ENCODE results near the gene GPC6.
"Not testable (repeated sequence)": the region's sequence is repeated elsewhere in the genome, so short reads cannot be mapped to it uniquely, and the experiment has no call there.

The GPC6 gene

GRCh38 chr13:93450191-93450621 lies 223.6 kb downstream of the GPC6 start:
- H4K20me1 ChIP-seq (ENCODE audit: insufficient read depth, low read length): no peaks in the 10 kb centered on the region
- no peak overlapping the region for H3K4me2 ChIP-seq (ENCODE audit: low read depth, low read length)
- no peak overlapping the region for H3K9ac ChIP-seq (ENCODE audit: low read length)
- TF ChIP-seq EZH2 (optimal IDR thresholded peaks at IDR 0.05; ENCODE audit: low read depth, low read length) (no peak), CTCF (IDR thresholded peaks at IDR 0.05; ENCODE audit: low read length) (no peak), EZH2phosphoT487 (IDR thresholded peaks at IDR 0.05; ENCODE audit: low read length) (no peak)
- H3K4me1 ChIP-seq (ENCODE audit: low read length): no peaks in the 10 kb centered on the region
- H3K27me3 ChIP-seq (replicated peaks; ENCODE audit: insufficient read depth, low read length): no peaks in the 10 kb centered on the region
- no peaks in the 10 kb centered on the region for H3F3A ChIP-seq (ENCODE audit: insufficient read depth, low read length)
- H3K4me3 ChIP-seq (ENCODE audit: low read length): no peak overlapping the region
- no peaks in the 10 kb centered on the region for H3K9me3 ChIP-seq (replicated peaks; ENCODE audit: insufficient read depth, low read length)
- H3K27ac ChIP-seq (ENCODE audit: low read length): no peak overlapping the region
- no peaks in the 10 kb centered on the region for H3K36me3 ChIP-seq (replicated peaks; ENCODE audit: insufficient read depth, low read length)
- H3K9me2 ChIP-seq (replicated peaks; ENCODE audit: insufficient read depth, low read length): no peaks in the 10 kb centered on the region
- H3K79me2 ChIP-seq (ENCODE audit: low read length): no peaks in the 10 kb centered on the region
- no peak overlapping the region for H2AFZ ChIP-seq (ENCODE audit: low read length)
- no peak for DNase-seq

GRCh38 chr13:93450761-93451160 lies 224.2 kb downstream of the GPC6 start:
- Histone ChIP-seq H3K4me1 (ENCODE audit: low read length) (no peaks in the 10 kb centered on the region), H3K27ac (ENCODE audit: low read length) (no peak overlapping the region), H3K9me2 (replicated peaks; ENCODE audit: insufficient read depth, low read length) (no peaks in the 10 kb centered on the region), H3K79me2 (ENCODE audit: low read length) (no peaks in the 10 kb centered on the region), H3K9me3 (replicated peaks; ENCODE audit: insufficient read depth, low read length) (no peaks in the 10 kb centered on the region), H3K27me3 (replicated peaks; ENCODE audit: insufficient read depth, low read length) (no peaks in the 10 kb centered on the region), H4K20me1 (ENCODE audit: insufficient read depth, low read length) (no peaks in the 10 kb centered on the region), H2AFZ (ENCODE audit: low read length) (no peak overlapping the region), H3K4me3 (ENCODE audit: low read length) (no peak overlapping the region), H3K4me2 (ENCODE audit: low read depth, low read length) (no peak overlapping the region), H3F3A (ENCODE audit: insufficient read depth, low read length) (no peaks in the 10 kb centered on the region), H3K36me3 (replicated peaks; ENCODE audit: insufficient read depth, low read length) (no peaks in the 10 kb centered on the region), H3K9ac (ENCODE audit: low read length) (no peak overlapping the region)
- no peak for DNase-seq
- TF ChIP-seq EZH2 (optimal IDR thresholded peaks at IDR 0.05; ENCODE audit: low read depth, low read length) (no peak), CTCF (IDR thresholded peaks at IDR 0.05; ENCODE audit: low read length) (no peak), EZH2phosphoT487 (IDR thresholded peaks at IDR 0.05; ENCODE audit: low read length) (no peak)

GRCh38 chr13:93454676-93455235 lies 228.1 kb downstream of the GPC6 start:
- H3K9me2 ChIP-seq (replicated peaks; ENCODE audit: insufficient read depth, low read length); H2AFZ ChIP-seq (ENCODE audit: low read length); H3K9me3 ChIP-seq (replicated peaks; ENCODE audit: insufficient read depth, low read length); H3K4me1 ChIP-seq (ENCODE audit: low read length); H3K9ac ChIP-seq (ENCODE audit: low read length); H3F3A ChIP-seq (ENCODE audit: insufficient read depth, low read length); H3K27me3 ChIP-seq (replicated peaks; ENCODE audit: insufficient read depth, low read length); H3K36me3 ChIP-seq (replicated peaks; ENCODE audit: insufficient read depth, low read length); H3K4me3 ChIP-seq (ENCODE audit: low read length); H3K4me2 ChIP-seq (ENCODE audit: low read depth, low read length); DNase-seq; H3K79me2 ChIP-seq (ENCODE audit: low read length); H4K20me1 ChIP-seq (ENCODE audit: insufficient read depth, low read length); H3K27ac ChIP-seq (ENCODE audit: low read length): not testable (repeated sequence)

GRCh38 chr13:93455861-93456260 lies 229.3 kb downstream of the GPC6 start:
- TF ChIP-seq EZH2phosphoT487 (IDR thresholded peaks at IDR 0.05; ENCODE audit: low read length) (no peak), EZH2 (optimal IDR thresholded peaks at IDR 0.05; ENCODE audit: low read depth, low read length) (no peak), CTCF (IDR thresholded peaks at IDR 0.05; ENCODE audit: low read length) (no peak)
- Histone ChIP-seq H2AFZ (ENCODE audit: low read length) (no peak overlapping the region), H3K4me3 (ENCODE audit: low read length) (no peak overlapping the region), H4K20me1 (ENCODE audit: insufficient read depth, low read length) (no peaks in the 10 kb centered on the region), H3K27ac (ENCODE audit: low read length) (no peak overlapping the region), H3K4me2 (ENCODE audit: low read depth, low read length) (no peak overlapping the region), H3K27me3 (replicated peaks; ENCODE audit: insufficient read depth, low read length) (no peaks in the 10 kb centered on the region), H3K79me2 (ENCODE audit: low read length) (no peaks in the 10 kb centered on the region), H3K9me2 (replicated peaks; ENCODE audit: insufficient read depth, low read length) (no peaks in the 10 kb centered on the region), H3F3A (ENCODE audit: insufficient read depth, low read length) (no peaks in the 10 kb centered on the region), H3K9ac (ENCODE audit: low read length) (no peak overlapping the region), H3K36me3 (replicated peaks; ENCODE audit: insufficient read depth, low read length) (no peaks in the 10 kb centered on the region), H3K9me3 (replicated peaks; ENCODE audit: insufficient read depth, low read length) (no peaks in the 10 kb centered on the region), H3K4me1 (ENCODE audit: low read length) (no peaks in the 10 kb centered on the region)
- no peak for DNase-seq
